Large intestine (tissue), 3 donors: ENCODE measurements around the gene BANP. TPM values are rescaled to one million over a fixed set of nuclear protein-coding genes. Genes with fewer than 3 reads are reported as not detected.
"Not testable (repeated sequence)": the region's sequence is repeated elsewhere in the genome, so short reads cannot be mapped to it uniquely, and the experiment has no call there.

Experiments
- DNase-seq, 2 donors: peaks; one replicate each; pipeline versions ENCODE4 v3.0.0 to v3.0.0-alpha.2; 2013
- H3K27ac ChIP-seq: one replicate; pipeline ENCODE4 v1.5.1; 2013; ENCODE audit warnings: low read length
- H3K27me3 ChIP-seq: 2 replicates; pipeline ENCODE4 v1.6.1; 2013; ENCODE audit warnings: low read length; ENCODE audit not compliant: control insufficient read depth, insufficient read depth
- H3K36me3 ChIP-seq: 2 replicates; pipeline ENCODE4 v1.6.1; 2013; ENCODE audit warnings: low read length; ENCODE audit not compliant: control insufficient read depth, insufficient read depth
- H3K4me1 ChIP-seq: one replicate; pipeline ENCODE4 v1.6.1; 2013; ENCODE audit warnings: low read length; ENCODE audit not compliant: control insufficient read depth, insufficient read depth
- H3K4me3 ChIP-seq: one replicate; pipeline ENCODE4 v1.5.1; 2013; ENCODE audit warnings: low read length
- H3K9me3 ChIP-seq: one replicate; pipeline ENCODE4 v1.6.1; 2013; ENCODE audit warnings: mild to moderate bottlenecking, low read depth, low read length, moderate library complexity; ENCODE audit not compliant: control insufficient read depth
- WGBS: methylation state at CpG from one replicate; pipeline ENCODE4 v1.1.5; 2013; ENCODE audit warnings: low lambda C conversion rate; ENCODE audit not compliant: insufficient coverage; 5-methylcytosine and 5-hydroxymethylcytosine counted together
- polyA plus RNA-seq: library from polyadenylated mRNA; unstranded; fragments of 120-200 nt; gene quantifications from one replicate; pipeline ENCODE4 v1.2.1, GENCODE V29; 2013

BANP gene
- polyA plus RNA-seq, 1 donor: 16.2 TPM

GRCh38 chr16:88047462-88047861 lies 96.2 kb downstream of the BANP start:
- Histone ChIP-seq H3K27me3 (no peaks in the 10 kb centered on the region), H3K27ac (no peak overlapping the region), H3K4me3 (no peak overlapping the region), H3K9me3 (no peaks in the 10 kb centered on the region), H3K36me3 (peaks cover 36% of the 10 kb centered on the region), H3K4me1 (no peaks in the 10 kb centered on the region)
- no CpG with 5 or more reads among the region's 3 CpGs for WGBS
- no peak for DNase-seq

- no peaks in the 10 kb centered on the region for H3K4me1 ChIP-seq
- peaks cover 42% of the 10 kb centered on the region for H3K36me3 ChIP-seq
- no peak overlapping the region for H3K27ac ChIP-seq
- no peak overlapping the region for H3K4me3 ChIP-seq
- no peak for DNase-seq
- H3K27me3 ChIP-seq: no peaks in the 10 kb centered on the region
- peaks cover 3% of the 10 kb centered on the region for H3K9me3 ChIP-seq
- WGBS: 68% methylated on average over 2 of the region's 15 CpGs
These were observed 97.8 kb downstream of the BANP start for GRCh38 chr16:88048985-88049384.

- no peak overlapping the region for H3K4me3 ChIP-seq
- no peaks in the 10 kb centered on the region for H3K4me1 ChIP-seq
- no peak for DNase-seq
- H3K27ac ChIP-seq: peak overlapping the region; percentile 3
- peaks cover 42% of the 10 kb centered on the region for H3K36me3 ChIP-seq
- H3K9me3 ChIP-seq: peaks cover 3% of the 10 kb centered on the region
- no CpG with 5 or more reads among the region's 25 CpGs for WGBS
- no peaks in the 10 kb centered on the region for H3K27me3 ChIP-seq
These were observed 98.6 kb downstream of the BANP start for GRCh38 chr16:88049561-88050545.

- no peaks in the 10 kb centered on the region for H3K27me3 ChIP-seq
- H3K4me3 ChIP-seq: no peak overlapping the region
- no peak overlapping the region for H3K27ac ChIP-seq
- peaks cover 3% of the 10 kb centered on the region for H3K9me3 ChIP-seq
- WGBS: no CpG with 5 or more reads among the region's 22 CpGs
- peaks cover 38% of the 10 kb centered on the region for H3K36me3 ChIP-seq
- no peaks in the 10 kb centered on the region for H3K4me1 ChIP-seq
- no peak for DNase-seq
These were observed 99.9 kb downstream of the BANP start for GRCh38 chr16:88050952-88051660.

GRCh38 chr16:88052661-88053060 lies 101.4 kb downstream of the BANP start:
- DNase-seq: no peak
- Histone ChIP-seq H3K27me3 (no peaks in the 10 kb centered on the region), H3K4me3 (no peak overlapping the region), H3K27ac (no peak overlapping the region), H3K36me3 (peaks cover 39% of the 10 kb centered on the region), H3K9me3 (peaks cover 3% of the 10 kb centered on the region), H3K4me1 (no peaks in the 10 kb centered on the region)
- 74% methylated on average over 2 of the region's 2 CpGs for WGBS

GRCh38 chr16:88053479-88053878 lies 102.2 kb downstream of the BANP start:
- H3K4me1 ChIP-seq, DNase-seq, H3K27me3 ChIP-seq, H3K9me3 ChIP-seq, H3K4me3 ChIP-seq, H3K27ac ChIP-seq: not testable (repeated sequence)
- peaks cover 36% of the 10 kb centered on the region for H3K36me3 ChIP-seq
- WGBS: no CpG with 5 or more reads among the region's 1 CpG

GRCh38 chr16:88055356-88055755 lies 104.1 kb downstream of the BANP start:
- Histone ChIP-seq H3K4me3 (no peak overlapping the region), H3K4me1 (no peaks in the 10 kb centered on the region), H3K36me3 (peaks cover 29% of the 10 kb centered on the region), H3K27me3 (no peaks in the 10 kb centered on the region), H3K9me3 (peaks cover 3% of the 10 kb centered on the region), H3K27ac (no peak overlapping the region)
- DNase-seq: no peak
- WGBS: no CpG with 5 or more reads among the region's 7 CpGs

GRCh38 chr16:88056212-88056611 lies 105.0 kb downstream of the BANP start:
- Histone ChIP-seq H3K9me3 (peaks cover 3% of the 10 kb centered on the region), H3K27ac (no peak overlapping the region), H3K4me1 (no peaks in the 10 kb centered on the region), H3K4me3 (no peak overlapping the region), H3K36me3 (peaks cover 27% of the 10 kb centered on the region), H3K27me3 (no peaks in the 10 kb centered on the region)
- no CpG with 5 or more reads among the region's 4 CpGs for WGBS
- DNase-seq: no peak

- no peaks in the 10 kb centered on the region for H3K27me3 ChIP-seq
- no peak overlapping the region for H3K4me3 ChIP-seq
- no CpG with 5 or more reads among the region's 26 CpGs for WGBS
- DNase-seq: no peak
- H3K9me3 ChIP-seq: peaks cover 3% of the 10 kb centered on the region
- no peaks in the 10 kb centered on the region for H3K4me1 ChIP-seq
- no peak overlapping the region for H3K27ac ChIP-seq
- peaks cover 18% of the 10 kb centered on the region for H3K36me3 ChIP-seq
These were observed 106.4 kb downstream of the BANP start for GRCh38 chr16:88057656-88058055.

- peaks cover 14% of the 10 kb centered on the region for H3K36me3 ChIP-seq
- WGBS: no CpG with 5 or more reads among the region's 14 CpGs
- H3K27me3 ChIP-seq: no peaks in the 10 kb centered on the region
- peaks cover 2% of the 10 kb centered on the region for H3K4me1 ChIP-seq
- no peak for DNase-seq
- H3K27ac ChIP-seq: no peak overlapping the region
- H3K4me3 ChIP-seq: no peak overlapping the region
- no peaks in the 10 kb centered on the region for H3K9me3 ChIP-seq
These were observed 106.9 kb downstream of the BANP start for GRCh38 chr16:88058136-88058535.
